Measurements from ENCODE around the gene NAALADL1.
"Not testable (repeated sequence)": the region's sequence is repeated elsewhere in the genome, so short reads cannot be mapped to it uniquely, and the experiment has no call there.

Gene NAALADL1

GRCh38 chr11:65047581-65048422 lies 10.6 kb downstream of the NAALADL1 start:
- DNase-seq (ENCODE audit: low read depth), result no peak

GRCh38 chr11:65045728-65046127 lies 12.6 kb downstream of the NAALADL1 start:
- no peak for DNase-seq (ENCODE audit: low read depth)

GRCh38 chr11:65045061-65045460 lies 13.3 kb downstream of the NAALADL1 start:
- no peak for DNase-seq (ENCODE audit: low read depth)

GRCh38 chr11:65043881-65044501 lies 14.4 kb downstream of the NAALADL1 start:
- DNase-seq (ENCODE audit: low read depth), result peak; percentile 47

GRCh38 chr11:65042891-65043290 lies 15.5 kb downstream of the NAALADL1 start:
- DNase-seq (ENCODE audit: low read depth), result no peak

GRCh38 chr11:65040847-65041622 lies 17.3 kb downstream of the NAALADL1 start, which contains the start of gene SAC3D1:
Gene SAC3D1, plus strand, starts transcription at chr11:65041210. Its CDS starts 83 bp downstream, at chr11:65041293.
- peak; percentile 90 for DNase-seq (ENCODE audit: low read depth)

GRCh38 chr11:65040520-65040846 lies 17.9 kb downstream of the NAALADL1 start:
- no peak for DNase-seq (ENCODE audit: low read depth)

GRCh38 chr11:65036931-65037330 lies 21.4 kb downstream of the NAALADL1 start:
- DNase-seq (ENCODE audit: low read depth), result no peak

- DNase-seq (ENCODE audit: low read depth), result no peak
These were observed 22.8 kb downstream of the NAALADL1 start for GRCh38 chr11:65035579-65035978.

- DNase-seq (ENCODE audit: low read depth), result no peak
These were observed 23.9 kb downstream of the NAALADL1 start for GRCh38 chr11:65034423-65034822.

- no peak for DNase-seq (ENCODE audit: low read depth)
These were observed 26.1 kb downstream of the NAALADL1 start for GRCh38 chr11:65032216-65032615.

- DNase-seq (ENCODE audit: low read depth), result peak; percentile 93
These were observed 30.9 kb downstream of the NAALADL1 start, which contains the start of gene SNX15 for GRCh38 chr11:65027213-65028067. Gene SNX15, plus strand, starts transcription at chr11:65027439. Its CDS starts 99 bp downstream, at chr11:65027538.

GRCh38 chr11:65026810-65027209 lies 31.5 kb downstream of the NAALADL1 start:
- no peak for DNase-seq (ENCODE audit: low read depth)

GRCh38 chr11:65023502-65023901 lies 34.9 kb downstream of the NAALADL1 start:
- DNase-seq (ENCODE audit: low read depth), result not testable (repeated sequence)

- DNase-seq (ENCODE audit: low read depth), result no peak
These were observed 36.8 kb downstream of the NAALADL1 start for GRCh38 chr11:65021509-65021908.

- no peak for DNase-seq (ENCODE audit: low read depth)
These were observed 37.4 kb downstream of the NAALADL1 start for GRCh38 chr11:65021003-65021402.

- DNase-seq (ENCODE audit: low read depth), result no peak
These were observed 38.5 kb downstream of the NAALADL1 start for GRCh38 chr11:65019824-65020223.

- no peak for DNase-seq (ENCODE audit: low read depth)
These were observed 40.4 kb downstream of the NAALADL1 start for GRCh38 chr11:65017937-65018336.

GRCh38 chr11:65016705-65017104 lies 41.6 kb downstream of the NAALADL1 start:
- DNase-seq (ENCODE audit: low read depth), result no peak

- no peak for DNase-seq (ENCODE audit: low read depth)
These were observed 43.6 kb downstream of the NAALADL1 start for GRCh38 chr11:65014726-65015227.
